ENCODE data around the gene TSPAN19. TPM values are rescaled to one million over a fixed set of nuclear protein-coding genes. Genes with fewer than 3 reads are reported as not detected.

TSPAN19 gene
- not detected in 2 replicates for total RNA-seq (2021)
- long read RNA-seq: 0 reads

DNA sequence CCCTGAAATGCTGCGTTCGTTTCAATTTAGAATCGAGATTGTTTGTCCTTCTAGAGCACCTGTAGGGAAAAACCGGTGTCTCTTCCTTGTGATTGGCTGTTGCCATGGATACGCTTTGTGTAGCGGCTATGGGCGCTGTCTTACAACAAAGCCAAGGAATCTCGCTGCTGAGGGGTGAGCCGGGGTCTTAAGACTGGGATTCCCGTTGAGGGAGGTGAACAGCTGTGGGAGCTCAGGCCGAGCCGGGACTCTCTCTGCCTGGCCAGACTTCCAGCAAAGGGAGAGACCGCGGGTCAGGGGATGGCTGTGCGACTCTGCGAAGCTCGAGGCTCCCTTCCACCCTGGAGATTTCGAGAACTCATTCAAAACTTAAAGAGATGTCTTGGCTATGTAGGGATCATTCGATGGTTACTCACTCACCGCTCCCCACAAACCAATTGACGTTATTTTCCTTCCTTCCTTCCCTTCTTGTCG lies at the start of gene TSPAN19, which contains the start of gene LRRIQ1:
TSS of gene TSPAN19 (minus strand) at position 44 of the 474 bp plus-strand sequence. CDS start 6,331 bp downstream, outside the sequence.
TSS of gene LRRIQ1 (plus strand) at position 118 of the 474 bp plus-strand sequence. CDS start 1,826 bp downstream, outside the sequence.
- H3T11ph ChIP-seq (ENCODE audit: low read length): no peak within 1 kb of the TSS
- no peaks in the 10 kb centered on the region for H3K36me3 Mint-ChIP-seq (ENCODE audit: insufficient read depth in 1 of 3, low read depth in 3 of 3)
- peaks cover 0 to 5% of the 10 kb centered on the region in 2 experiments; a peak in 1 of 4 replicates for H3K4me1 Mint-ChIP-seq
- H2BK20ac ChIP-seq (ENCODE audit: low read depth, low read length, poor library complexity, severe bottlenecking): no peak within 1 kb of the TSS
- H2BK5ac ChIP-seq (ENCODE audit: insufficient read length, low read length): no peak within 1 kb of the TSS
- no peaks in the 10 kb centered on the region for H3K23me2 ChIP-seq (ENCODE audit: insufficient read length, low read depth, low read length, poor library complexity, severe bottlenecking)
- H4K91ac ChIP-seq (ENCODE audit: insufficient read length, low read depth, low read length): no peak within 1 kb of the TSS
- H3K56ac ChIP-seq (ENCODE audit: insufficient read length, low read depth, low read length): no peak within 1 kb of the TSS
- no peak within 1 kb of the TSS for H2BK15ac ChIP-seq (ENCODE audit: low read depth, low read length)
- no peak within 1 kb of the TSS for H2BK120ac ChIP-seq (ENCODE audit: low read depth, low read length, poor library complexity, severe bottlenecking)
- peak within 1 kb of the TSS; percentile 58 for H3K4me2 ChIP-seq (ENCODE audit: insufficient read depth, insufficient read length, low read length)
- H2AK5ac ChIP-seq (ENCODE audit: insufficient read length, low read length): no peak within 1 kb of the TSS
- no peak within 1 kb of the TSS for H4K8ac ChIP-seq (replicated peaks; ENCODE audit: insufficient read length, low read depth, low read length)
- TF ChIP-seq, protein P1, sequence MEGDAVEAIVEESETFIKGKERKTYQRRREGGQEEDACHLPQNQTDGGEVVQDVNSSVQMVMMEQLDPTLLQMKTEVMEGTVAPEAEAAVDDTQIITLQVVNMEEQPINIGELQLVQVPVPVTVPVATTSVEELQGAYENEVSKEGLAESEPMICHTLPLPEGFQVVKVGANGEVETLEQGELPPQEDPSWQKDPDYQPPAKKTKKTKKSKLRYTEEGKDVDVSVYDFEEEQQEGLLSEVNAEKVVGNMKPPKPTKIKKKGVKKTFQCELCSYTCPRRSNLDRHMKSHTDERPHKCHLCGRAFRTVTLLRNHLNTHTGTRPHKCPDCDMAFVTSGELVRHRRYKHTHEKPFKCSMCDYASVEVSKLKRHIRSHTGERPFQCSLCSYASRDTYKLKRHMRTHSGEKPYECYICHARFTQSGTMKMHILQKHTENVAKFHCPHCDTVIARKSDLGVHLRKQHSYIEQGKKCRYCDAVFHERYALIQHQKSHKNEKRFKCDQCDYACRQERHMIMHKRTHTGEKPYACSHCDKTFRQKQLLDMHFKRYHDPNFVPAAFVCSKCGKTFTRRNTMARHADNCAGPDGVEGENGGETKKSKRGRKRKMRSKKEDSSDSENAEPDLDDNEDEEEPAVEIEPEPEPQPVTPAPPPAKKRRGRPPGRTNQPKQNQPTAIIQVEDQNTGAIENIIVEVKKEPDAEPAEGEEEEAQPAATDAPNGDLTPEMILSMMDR (conservative IDR thresholded peaks at IDR 0.05): no peak
- no peak within 1 kb of the TSS for H3K18ac ChIP-seq (ENCODE audit: insufficient read length, low read depth, low read length)
- WGBS (ENCODE audit: extremely low coverage, insufficient read length, low lambda C conversion rate): no CpG with 5 or more reads among the region's 22 CpGs
- no peaks in the 10 kb centered on the region for H3K9me3 Mint-ChIP-seq
- peak; percentile 95 for DNase-seq
- H2BK12ac ChIP-seq (ENCODE audit: insufficient read length, low read depth, low read length): no peak within 1 kb of the TSS
- peaks cover 1% of the 10 kb centered on the region; the same call in 1 of the 2 replicates for H3K27me3 Mint-ChIP-seq (ENCODE audit: low read depth)
- no peak within 1 kb of the TSS for H4K5ac ChIP-seq (ENCODE audit: insufficient read length, low read depth, low read length)
- H3K4me3 Mint-ChIP-seq: peak within 1 kb of the TSS; percentile 87 to 91
- H2AFZ ChIP-seq (ENCODE audit: low read length): no peak within 1 kb of the TSS
- H3K4me1 ChIP-seq (ENCODE audit: insufficient read depth, low read length): no peaks in the 10 kb centered on the region
- H3K14ac ChIP-seq (ENCODE audit: insufficient read depth, low read length): peak within 1 kb of the TSS; percentile 1; the same call in 1 of the 2 replicates
- H3K27ac ChIP-seq (ENCODE audit: insufficient read length, low read depth, low read length): no peak within 1 kb of the TSS
- H4K20me1 ChIP-seq (ENCODE audit: control insufficient read depth, insufficient read depth, insufficient read length): no peaks in the 10 kb centered on the region
- H3K79me1 ChIP-seq (ENCODE audit: insufficient read depth, low read depth, low read length, poor library complexity, severe bottlenecking): no peaks in the 10 kb centered on the region
- H3K9me3 ChIP-seq (ENCODE audit: control insufficient read depth, low read depth, low read length): no peaks in the 10 kb centered on the region
- no peaks in the 10 kb centered on the region for H3K79me2 ChIP-seq (ENCODE audit: insufficient read depth, low read length)
- peak within 1 kb of the TSS in 2 of 3 experiments; percentile 86 to 99; a peak in 3 of 7 replicates for H3K27ac Mint-ChIP-seq
- peak within 1 kb of the TSS; percentile 10 for H3K9ac ChIP-seq (ENCODE audit: extremely low read depth, insufficient read length, low read length)
- no peaks in the 10 kb centered on the region for H3K27me3 ChIP-seq (ENCODE audit: insufficient read depth, low read length)
- no peak within 1 kb of the TSS for H3K23ac ChIP-seq (ENCODE audit: insufficient read length, low read depth, low read length)
- no peak within 1 kb of the TSS for H3K4ac ChIP-seq (ENCODE audit: low read depth, low read length)
